GM21515 (cell line): ENCODE results near the gene UNC93B1.

Source experiments
- ATAC-seq: cut with Tn5 transposase; IDR thresholded peaks from one replicate; pipeline ENCODE4 v1.9.1; 2021; ENCODE audit not compliant: unreplicated experiment

UNC93B1 gene

GRCh38 chr11:68024508-68024907 is 20.6 kb upstream of the UNC93B1 start:
- ATAC-seq, result no peak

GRCh38 chr11:68022531-68022930 is 18.6 kb upstream of the UNC93B1 start:
- no peak for ATAC-seq

DNA sequence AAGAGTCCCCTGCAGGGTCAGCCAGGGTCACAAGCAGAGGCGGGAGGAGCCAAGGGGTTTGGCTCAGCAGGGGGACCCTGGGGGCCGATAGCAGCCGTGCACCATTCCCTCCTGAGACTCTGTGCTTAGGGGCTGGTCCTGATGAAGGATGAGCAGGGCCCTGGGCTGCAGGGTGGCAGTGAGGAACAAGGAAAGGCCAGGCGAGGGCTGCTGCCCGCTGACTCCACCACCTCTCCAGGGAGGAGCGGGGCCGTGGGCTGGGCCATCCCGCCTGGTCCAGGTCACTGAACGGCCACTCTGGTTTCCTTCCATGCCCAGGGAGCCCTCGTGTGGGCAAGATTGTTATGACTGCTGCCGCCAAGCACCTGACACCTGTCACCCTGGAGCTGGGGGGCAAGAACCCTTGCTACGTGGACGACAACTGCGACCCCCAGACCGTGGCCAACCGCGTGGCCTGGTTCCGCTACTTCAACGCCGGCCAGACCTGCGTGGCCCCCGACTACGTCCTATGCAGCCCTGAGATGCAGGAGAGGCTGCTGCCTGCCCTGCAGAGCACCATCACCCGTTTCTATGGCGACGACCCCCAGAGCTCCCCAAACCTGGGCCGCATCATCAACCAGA is 17.4 kb upstream of the UNC93B1 start:
- ATAC-seq, result no peak

DNA sequence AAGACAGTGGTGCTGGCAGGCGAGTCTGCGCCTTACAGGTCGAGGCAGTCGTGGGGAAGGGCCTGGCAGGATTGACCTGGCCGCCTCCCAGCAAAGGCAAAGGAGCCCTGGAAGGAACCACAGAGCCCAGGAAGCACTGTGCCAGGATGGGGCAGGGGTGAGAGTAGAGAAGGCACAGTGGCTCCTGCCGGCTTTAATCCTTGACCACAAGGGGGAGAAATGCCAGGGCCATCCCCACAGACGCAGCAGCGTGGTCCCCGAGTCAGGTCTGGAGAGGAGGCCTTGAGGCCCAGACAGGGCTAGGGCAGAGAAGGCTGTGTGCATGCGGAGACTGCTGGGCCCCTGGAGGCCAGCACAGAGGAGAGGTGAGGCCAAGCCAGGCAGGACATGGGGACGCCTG is 16.7 kb upstream of the UNC93B1 start:
- no peak for ATAC-seq

DNA sequence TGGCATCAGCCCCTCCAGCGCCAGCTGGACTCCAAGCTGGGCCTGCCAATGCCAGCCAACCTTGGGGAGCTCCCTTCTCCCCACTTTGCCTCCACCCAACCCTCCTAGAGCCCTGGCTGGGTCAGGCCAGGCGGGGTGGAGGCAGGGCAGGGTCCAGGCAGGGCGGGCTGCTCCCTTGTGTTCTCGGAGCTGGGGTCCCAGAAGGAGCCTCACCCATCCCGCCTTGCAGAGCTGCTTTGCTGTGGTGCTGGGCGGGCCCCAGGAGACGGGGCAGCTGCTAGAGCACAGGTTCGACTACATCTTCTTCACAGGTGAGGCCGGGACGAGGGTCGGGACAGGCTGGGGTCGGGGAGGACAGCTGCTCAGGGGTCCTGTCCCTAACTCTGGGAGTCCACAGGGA is 15.6 kb upstream of the UNC93B1 start:
- no peak for ATAC-seq

DNA sequence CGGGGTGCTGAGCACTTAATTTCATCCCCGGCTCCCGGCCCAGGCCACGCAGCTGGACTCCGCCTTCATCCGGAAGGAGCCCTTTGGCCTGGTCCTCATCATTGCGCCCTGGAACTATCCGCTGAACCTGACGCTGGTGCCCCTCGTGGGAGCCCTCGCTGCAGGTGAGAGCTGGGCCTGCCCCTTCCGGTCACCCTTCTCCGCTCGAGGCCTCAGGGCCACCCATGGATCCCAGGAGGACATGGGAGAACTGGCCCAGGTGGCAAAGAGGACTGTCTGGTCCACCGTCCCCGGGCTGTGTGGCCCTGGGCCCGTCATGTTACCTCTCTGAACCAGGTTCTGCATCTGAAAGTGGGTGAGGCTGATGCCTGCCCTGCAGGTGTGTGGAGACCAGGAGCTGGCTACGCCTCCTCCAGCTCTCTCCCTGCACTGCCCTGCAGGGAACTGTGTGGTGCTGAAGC is 14.9 kb upstream of the UNC93B1 start:
- ATAC-seq, result no peak

- ATAC-seq, result no peak
Measured at GRCh38 chr11:68017980-68018729, 14.3 kb upstream of the UNC93B1 start.

GRCh38 chr11:68016904-68017817 is 13.3 kb upstream of the UNC93B1 start:
- ATAC-seq, result no peak

- ATAC-seq, result no peak
Measured at GRCh38 chr11:68016161-68016903, 12.4 kb upstream of the UNC93B1 start.

DNA sequence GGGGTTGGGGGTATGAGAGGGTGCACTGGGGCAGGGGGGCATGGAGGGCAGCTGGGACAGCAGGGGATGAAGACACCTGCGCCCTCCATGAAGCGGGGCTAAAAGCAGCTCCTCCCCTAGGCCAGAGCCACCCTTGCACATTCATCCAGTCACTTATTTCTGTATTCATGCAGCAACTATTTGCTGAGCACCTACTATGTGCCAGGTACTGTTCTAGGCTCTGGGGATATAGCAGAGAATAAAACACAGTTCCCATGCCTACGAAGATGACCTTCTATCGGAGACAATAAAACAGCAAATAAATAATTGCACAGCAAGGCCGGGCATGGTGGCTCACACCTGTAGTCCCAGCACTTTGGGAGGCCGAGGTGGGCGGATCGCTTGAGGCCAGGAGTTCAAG is 11.6 kb upstream of the UNC93B1 start:
- no peak for ATAC-seq

GRCh38 chr11:68014947-68015447 is 11.1 kb upstream of the UNC93B1 start:
- no peak for ATAC-seq

GRCh38 chr11:68014157-68014946 is 10.5 kb upstream of the UNC93B1 start:
- ATAC-seq, result no peak

- no peak for ATAC-seq
Measured at GRCh38 chr11:68013611-68014156, 9.8 kb upstream of the UNC93B1 start.

GRCh38 chr11:68012843-68013610 is 9.1 kb upstream of the UNC93B1 start:
- no peak for ATAC-seq

- ATAC-seq, result no peak
Measured at GRCh38 chr11:68012044-68012842, 8.3 kb upstream of the UNC93B1 start.

GRCh38 chr11:68011051-68011943 is 7.4 kb upstream of the UNC93B1 start:
- ATAC-seq, result no peak
